ENCODE data around the gene UBA6.

- no peak for TF ChIP-seq TARDBP (IDR thresholded peaks at IDR 0.05)
- no peak for TF ChIP-seq SP1 (IDR thresholded peaks at IDR 0.05)
- TF ChIP-seq BHLHE40 (IDR thresholded peaks at IDR 0.05; ENCODE audit: borderline replicate concordance), result no peak
- no peak for TF ChIP-seq SUZ12 (IDR thresholded peaks at IDR 0.05)
- no peak for TF ChIP-seq ARNT (IDR thresholded peaks at IDR 0.05)
- TF ChIP-seq L3MBTL2 (conservative IDR thresholded peaks at IDR 0.05), result no peak
- TF ChIP-seq FOXM1 (IDR thresholded peaks at IDR 0.05; ENCODE audit: borderline replicate concordance), result no peak
- no peak for TF ChIP-seq HDGF (IDR thresholded peaks at IDR 0.05; ENCODE audit: borderline replicate concordance)
- TF ChIP-seq ELF4 (IDR thresholded peaks at IDR 0.05), result no peak
- TF ChIP-seq FOXK2 (IDR thresholded peaks at IDR 0.05), result no peak
- no peak for TF ChIP-seq CTBP1 (IDR thresholded peaks at IDR 0.05; ENCODE audit: borderline replicate concordance)
- no peak for TF ChIP-seq ZNF384 (IDR thresholded peaks at IDR 0.05)
These were observed 113.8 kb downstream of the UBA6 start for GRCh38 chr4:67587156-67587555.

All from HEK293T (cell line).